ENCODE measurements around the gene CCDC183. TPM values are rescaled to one million over a fixed set of nuclear protein-coding genes. Genes with fewer than 3 reads are reported as not detected.

The CCDC183 gene
- total and polyA plus RNA-seq, 10 of the 15 experiments (the other 5 are each of a cell fraction or from before 2014, with no cell fraction given) = 0.04 to 1.2 (median 0.55) TPM; not detected in 5

- 93% methylated on average over 22 of the region's 22 CpGs for WGBS (ENCODE audit: insufficient coverage, insufficient replicate concordance, low lambda C conversion rate, missing lambda C conversion rate)
- H3K27me3 ChIP-seq (replicated peaks in 1 of 2; ENCODE audit: control insufficient read depth in 2 of 2, insufficient read depth in 2 of 2, low read length in 1 of 2) = no peaks in the 10 kb centered on the region
- POLR2A ChIA-PET = interaction anchor here (1.1 kb wide), 1 partner anchor 12 kb away, joined by 4 read pairs; no protein-coding TSS in a partner anchor
- FAIRE-seq = no peak
- SMC1A ChIA-PET (ENCODE audit: uncharacterized antibody, unreplicated experiment) = no interaction called here
- RAD21 ChIA-PET (ENCODE audit: unreplicated experiment) = no interaction called here
- no peaks in the 10 kb centered on the region for H4K20me1 ChIP-seq (ENCODE audit: control insufficient read depth, insufficient read depth)
- no peak for ATAC-seq
- no peak overlapping the region for H3K9ac ChIP-seq (ENCODE audit: control insufficient read depth, insufficient read depth, low read length)
- no peaks in the 10 kb centered on the region for H3K9me3 ChIP-seq (replicated peaks; ENCODE audit: control insufficient read depth, insufficient read depth, low read length)
- H3K36me3 ChIP-seq (ENCODE audit: control insufficient read depth in 2 of 2, insufficient read depth in 2 of 2, low read length in 1 of 2) = no peaks in the 10 kb centered on the region
- intact Hi-C loops (cut with micrococcal nuclease; ENCODE audit: unreplicated experiment) = loop anchor here (10.0 kb wide), 1 partner anchor 81 kb away; the partner anchor contains the start of gene TRAF2
- BruUV-seq (replicated peaks) = no TSS peak
- peaks cover 16% of the 10 kb centered on the region for H3K4me1 ChIP-seq (ENCODE audit: control insufficient read depth, insufficient read depth, low read length)
- no peak overlapping the region for H3K27ac ChIP-seq (ENCODE audit: control insufficient read depth, insufficient read depth)
- CTCF ChIA-PET = interaction anchor here (3.2 kb wide), 1 partner anchor 11 kb away, joined by 13 read pairs; no protein-coding TSS in a partner anchor
- DNase-seq (ENCODE audit: low read depth, low spot score) = no peak
- no peak overlapping the region for H2AFZ ChIP-seq (ENCODE audit: control insufficient read depth, low read depth, low read length)
- H3K79me2 ChIP-seq (ENCODE audit: control insufficient read depth, insufficient read depth, low read length) = peaks cover 14% of the 10 kb centered on the region
- no peak for TF ChIP-seq RCOR1 (conservative IDR thresholded peaks at IDR 0.05; ENCODE audit: low read depth, low read length)
- no peak for TF ChIP-seq ATF2 (IDR thresholded peaks at IDR 0.05; ENCODE audit: low read length)
- no peak overlapping the region for H3K4me2 ChIP-seq (ENCODE audit: control insufficient read depth, insufficient read depth)
- in situ Hi-C loops (cut with MboI) = no loop called here
- no peak overlapping the region for H3K4me3 ChIP-seq
Measured at GRCh38 chr9:136803551-136804508, 7.7 kb downstream of the CCDC183 start.
